Cortex of kidney (tissue), 1 donor: ENCODE measurements around the gene MAP4K3.
"Not testable (repeated sequence)": the region's sequence is repeated elsewhere in the genome, so short reads cannot be mapped to it uniquely, and the experiment has no call there.

Source experiments
- DNase-seq: peaks from one replicate; lab custom pipeline; 2025; lab: John Stamatoyannopoulos, UW

Gene MAP4K3

DNA sequence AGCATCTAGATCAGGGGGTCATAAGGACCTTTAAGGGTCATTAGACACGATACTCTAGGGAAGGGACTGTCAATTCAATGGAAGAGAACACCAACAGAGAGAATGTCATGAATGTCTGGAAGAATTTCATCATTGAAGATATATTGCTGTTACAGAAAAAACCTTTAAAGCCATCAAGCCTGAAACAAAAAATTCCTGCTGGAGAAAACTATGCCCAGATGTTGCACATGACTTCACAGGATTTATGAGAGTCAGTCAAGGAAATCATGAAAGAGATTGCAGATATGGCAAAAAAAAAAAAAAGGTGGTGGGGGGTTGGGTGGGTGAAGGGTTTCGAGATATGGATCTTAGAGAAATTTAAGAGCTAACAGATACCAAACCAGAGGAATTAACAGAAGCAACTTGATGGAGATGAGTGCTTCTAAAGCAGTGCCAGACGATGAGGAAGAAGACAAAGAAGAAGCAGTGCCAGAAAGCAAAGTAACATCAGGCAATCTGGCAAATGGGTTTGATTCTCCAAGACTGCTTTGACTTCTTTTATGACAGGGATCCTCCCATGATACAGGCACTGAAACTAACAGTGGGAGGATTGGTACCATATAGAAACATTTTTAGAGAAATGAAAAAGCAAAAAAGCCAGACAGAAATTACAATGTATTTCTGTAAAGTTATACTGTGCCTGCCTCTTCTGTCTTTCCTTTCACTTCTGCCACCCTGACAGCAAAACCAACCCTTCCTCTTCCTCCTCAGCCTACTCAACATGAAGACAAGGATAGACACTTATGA is 28.5 kb downstream of the MAP4K3 start:
- DNase-seq: no peak

DNA sequence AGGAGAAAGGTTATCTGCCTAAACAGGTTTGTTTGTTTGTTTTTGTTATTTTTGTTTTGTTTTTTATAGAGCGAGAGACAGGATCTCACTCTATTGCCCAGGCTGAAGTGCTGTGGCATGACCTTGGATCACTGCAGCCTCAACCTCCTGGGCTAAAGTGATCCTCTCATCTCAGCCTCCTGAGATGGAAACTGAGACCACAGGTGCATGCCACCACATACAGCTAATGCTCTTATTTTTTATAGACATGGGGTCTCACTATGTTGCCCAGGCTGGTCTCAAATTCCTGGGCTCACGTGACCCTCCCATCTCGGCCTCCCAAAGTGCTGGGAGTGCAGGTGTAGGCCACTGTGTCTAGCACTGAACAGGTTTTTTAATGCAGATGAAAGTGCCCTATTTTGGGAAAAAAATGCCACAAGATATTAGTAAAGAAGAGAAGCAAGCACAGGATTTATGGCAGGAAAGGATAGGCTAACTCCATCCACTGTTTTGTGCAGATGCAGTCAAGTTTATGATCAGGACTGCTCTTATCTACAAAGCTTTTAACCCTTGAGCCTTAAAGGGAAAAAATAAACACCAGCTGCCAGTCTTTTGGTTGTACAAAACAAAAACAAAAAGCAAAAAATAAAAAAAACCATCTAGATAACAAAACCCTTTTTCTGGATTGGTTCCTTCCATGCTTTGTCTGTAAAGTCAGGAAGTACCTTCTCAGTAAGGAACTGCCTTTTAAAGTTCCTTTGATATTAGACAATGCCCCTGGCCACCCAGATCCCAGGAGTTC is 29.4 kb downstream of the MAP4K3 start:
- DNase-seq: no peak

DNA sequence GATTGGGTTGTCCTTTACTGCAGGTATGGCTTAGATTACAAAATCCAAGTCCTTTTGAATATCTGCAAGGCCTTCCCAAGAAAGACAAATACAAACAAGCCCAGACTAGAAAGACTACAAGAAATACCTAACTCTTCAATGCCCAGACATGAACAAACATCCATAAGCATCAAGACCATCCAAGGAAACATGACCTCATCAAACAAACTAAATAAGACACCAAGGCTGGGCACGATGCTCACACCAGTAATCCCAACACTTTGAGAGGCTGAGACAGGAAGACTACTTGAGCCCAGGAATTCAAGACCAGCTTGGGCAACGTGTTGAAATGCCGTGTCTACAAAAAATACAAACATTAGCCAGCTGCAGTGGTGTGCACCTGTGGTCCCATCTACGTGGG is 31.7 kb downstream of the MAP4K3 start:
- no peak for DNase-seq

DNA sequence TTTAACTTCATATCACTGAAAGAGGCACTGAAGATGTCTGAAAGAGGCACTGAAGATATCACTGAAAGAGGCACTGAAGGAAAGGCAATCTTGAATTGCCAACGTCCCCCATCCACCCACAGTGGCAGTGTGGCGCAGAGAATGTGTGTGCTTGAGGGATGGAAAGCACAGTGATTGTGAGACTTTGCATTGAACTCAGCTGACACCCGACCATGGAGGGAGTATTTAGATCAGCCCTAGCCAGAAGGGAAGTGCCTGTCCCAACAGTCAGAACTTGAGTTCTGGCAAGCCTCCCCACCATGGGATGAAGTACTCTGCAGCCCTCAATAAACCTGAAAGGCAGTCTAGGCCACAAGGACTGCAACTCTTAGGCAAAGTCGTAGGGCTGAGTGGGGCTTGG is 33.8 kb downstream of the MAP4K3 start:
- DNase-seq: no peak

DNA sequence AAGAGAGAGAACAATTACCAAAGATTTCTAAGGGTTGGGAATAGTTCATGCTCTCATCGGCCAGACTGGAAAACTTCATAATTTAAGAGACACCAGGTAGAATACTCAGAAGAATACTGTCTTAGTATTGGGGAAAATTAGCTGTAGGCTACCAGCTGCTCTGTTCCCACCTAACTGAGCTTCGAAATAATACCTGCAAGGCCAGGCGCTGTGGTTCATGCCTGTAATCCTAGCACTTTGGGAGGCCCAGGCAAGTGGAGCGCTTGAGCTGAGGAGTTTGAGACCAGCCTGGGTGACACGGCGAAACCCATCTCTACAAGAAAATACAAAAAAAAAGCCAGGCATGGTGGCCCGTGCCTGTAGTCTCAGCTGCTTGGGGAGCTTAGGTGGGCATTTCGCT is 35.8 kb downstream of the MAP4K3 start:
- no peak for DNase-seq

DNA sequence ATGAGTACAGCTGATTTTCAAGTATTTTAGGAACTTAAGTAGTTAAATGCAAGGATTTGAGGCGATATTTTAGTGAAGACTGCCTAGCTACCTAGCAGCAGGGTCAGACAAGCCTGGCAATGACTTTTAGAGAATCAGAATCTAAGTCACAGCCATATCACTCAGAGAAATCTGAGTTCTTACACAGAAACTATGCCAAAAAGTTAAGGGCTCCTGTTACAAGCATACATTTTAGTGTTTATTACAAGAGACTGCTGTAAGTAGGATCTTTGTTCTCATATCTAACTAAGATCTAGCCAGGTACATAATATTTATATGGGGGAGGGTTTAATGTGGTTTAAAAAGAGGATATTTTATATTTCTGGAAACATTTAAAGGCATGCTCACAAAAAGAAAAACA is 37.5 kb downstream of the MAP4K3 start:
- no peak for DNase-seq

DNA sequence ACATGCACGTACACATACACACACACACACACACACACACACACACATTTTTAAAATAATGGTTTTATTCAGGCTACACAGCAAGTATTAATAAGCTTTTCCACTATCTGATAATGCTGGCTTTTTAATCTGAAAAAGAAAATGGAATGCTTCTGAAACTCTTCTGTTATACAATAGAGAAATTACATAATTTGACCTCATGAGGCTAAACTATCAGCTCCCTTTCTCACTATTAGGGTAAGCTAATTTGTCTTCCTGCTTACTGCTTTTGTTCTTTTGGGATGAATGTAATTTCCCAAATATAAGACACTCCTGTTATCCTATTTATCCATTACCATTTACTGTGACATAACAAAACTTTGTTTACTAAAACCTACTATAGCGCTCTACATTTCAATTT is 41.8 kb downstream of the MAP4K3 start:
- DNase-seq: no peak

DNA sequence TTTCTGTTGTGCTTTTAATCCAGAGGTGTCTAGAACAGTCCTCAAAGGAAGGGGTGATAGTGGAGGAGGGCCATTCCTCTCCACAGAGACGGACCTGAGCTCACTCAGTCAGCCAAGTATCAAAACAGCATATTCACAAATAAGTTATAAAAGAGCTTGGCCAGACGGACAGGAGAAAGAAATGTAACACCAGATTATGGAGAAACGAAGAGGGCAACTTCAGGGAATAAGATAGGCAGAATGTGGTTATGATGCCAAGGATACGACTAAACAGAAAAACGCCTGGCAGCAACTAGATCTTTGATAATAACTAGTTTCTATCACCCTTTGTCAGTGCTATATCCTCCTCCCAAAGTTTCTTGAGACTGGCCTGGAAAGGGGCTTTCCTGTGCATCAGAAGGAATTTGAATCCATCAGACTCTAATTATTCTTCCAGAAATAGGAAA is 42.5 kb downstream of the MAP4K3 start:
- no peak for DNase-seq

DNA sequence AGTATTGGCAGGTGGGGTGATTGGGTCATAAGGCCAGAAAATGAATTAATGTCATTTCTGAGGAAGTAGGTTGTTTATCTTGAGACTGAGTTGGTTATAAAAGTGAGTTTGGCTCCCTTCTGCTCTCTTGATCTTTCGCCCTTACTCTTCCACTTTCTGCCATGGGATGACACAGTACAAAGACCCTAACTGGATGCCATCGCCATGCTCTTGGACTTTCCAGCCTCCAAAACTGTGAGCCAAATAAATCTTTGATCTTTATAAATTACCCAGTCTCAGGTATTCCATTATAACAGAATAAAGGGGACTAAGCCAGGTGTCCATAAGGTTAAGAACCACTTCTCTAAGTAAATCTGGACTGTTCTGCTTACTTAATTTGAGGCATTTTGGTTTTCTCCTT is 44.4 kb downstream of the MAP4K3 start:
- no peak for DNase-seq

- no peak for DNase-seq
Measured at GRCh38 chr2:39390216-39390615, 46.9 kb downstream of the MAP4K3 start.

GRCh38 chr2:39386064-39386463 is 51.0 kb downstream of the MAP4K3 start:
- DNase-seq: no peak

GRCh38 chr2:39385172-39385571 is 51.9 kb downstream of the MAP4K3 start:
- no peak for DNase-seq

- not testable (repeated sequence) for DNase-seq
Measured at GRCh38 chr2:39384071-39384470, 53.0 kb downstream of the MAP4K3 start.

DNA sequence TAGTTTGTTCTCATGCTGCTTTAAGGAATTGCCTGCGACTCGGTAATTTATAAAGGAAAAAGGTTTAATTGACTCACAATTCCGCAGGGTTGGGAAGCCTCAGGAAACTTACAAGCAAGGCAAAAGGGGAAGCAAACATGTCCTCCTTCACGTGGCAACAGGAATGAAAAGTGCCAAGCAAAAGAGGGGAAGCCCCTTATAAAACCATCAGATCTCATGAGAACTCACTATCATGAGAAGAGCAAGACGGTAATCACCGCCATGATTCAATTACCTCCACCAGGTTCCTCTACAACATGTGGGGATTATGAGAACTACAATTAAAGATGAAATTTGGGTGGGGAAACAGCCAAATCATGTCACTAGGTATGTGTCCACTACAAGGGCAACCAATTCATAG is 53.9 kb downstream of the MAP4K3 start:
- no peak for DNase-seq

DNA sequence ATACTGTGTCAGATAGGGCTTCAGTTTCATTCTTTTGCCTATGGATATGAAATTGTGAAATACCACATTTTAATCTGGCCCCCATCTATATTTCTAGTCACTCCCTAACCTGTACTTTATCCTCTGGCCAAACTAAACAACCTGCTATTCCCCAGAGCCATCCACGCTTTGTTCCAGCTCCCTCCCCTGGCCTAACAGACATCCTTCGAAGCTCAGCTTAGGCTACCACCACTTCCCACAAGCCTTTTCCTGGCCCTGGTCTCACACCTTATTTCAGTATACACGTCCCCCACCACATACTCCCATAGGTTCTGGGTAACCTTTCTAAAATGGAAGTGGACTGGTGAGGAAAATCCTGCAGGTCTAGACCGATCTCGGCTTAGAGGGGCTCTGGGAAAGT is 55.4 kb downstream of the MAP4K3 start:
- DNase-seq: no peak

DNA sequence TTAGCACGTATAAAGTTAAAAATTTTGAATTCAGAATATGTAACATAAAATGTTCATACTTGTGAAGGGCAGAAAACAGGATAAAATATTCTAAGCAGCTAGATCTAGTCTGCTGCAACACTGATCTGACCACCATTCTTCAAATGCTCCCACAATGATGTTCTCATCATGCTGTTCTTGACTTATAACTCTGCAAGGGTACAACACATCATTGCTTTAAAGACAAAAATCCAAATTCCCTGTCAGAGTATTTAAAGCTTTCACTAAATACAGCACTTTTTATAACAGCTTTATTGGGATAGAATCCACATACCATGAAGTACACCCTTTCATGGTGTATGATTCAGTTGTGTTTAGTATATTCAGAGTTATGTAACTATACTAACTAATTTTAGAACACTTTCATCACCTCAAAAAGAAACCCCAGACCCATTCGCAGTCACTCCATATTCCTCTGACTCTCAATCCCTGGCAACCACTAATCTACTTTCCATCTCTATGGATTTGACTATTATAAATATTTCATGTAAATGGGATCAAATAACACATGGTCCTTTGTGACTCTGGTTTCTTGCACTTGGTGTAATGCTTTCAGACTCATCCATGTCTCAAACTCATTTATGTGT is 56.4 kb downstream of the MAP4K3 start:
- no peak for DNase-seq

DNA sequence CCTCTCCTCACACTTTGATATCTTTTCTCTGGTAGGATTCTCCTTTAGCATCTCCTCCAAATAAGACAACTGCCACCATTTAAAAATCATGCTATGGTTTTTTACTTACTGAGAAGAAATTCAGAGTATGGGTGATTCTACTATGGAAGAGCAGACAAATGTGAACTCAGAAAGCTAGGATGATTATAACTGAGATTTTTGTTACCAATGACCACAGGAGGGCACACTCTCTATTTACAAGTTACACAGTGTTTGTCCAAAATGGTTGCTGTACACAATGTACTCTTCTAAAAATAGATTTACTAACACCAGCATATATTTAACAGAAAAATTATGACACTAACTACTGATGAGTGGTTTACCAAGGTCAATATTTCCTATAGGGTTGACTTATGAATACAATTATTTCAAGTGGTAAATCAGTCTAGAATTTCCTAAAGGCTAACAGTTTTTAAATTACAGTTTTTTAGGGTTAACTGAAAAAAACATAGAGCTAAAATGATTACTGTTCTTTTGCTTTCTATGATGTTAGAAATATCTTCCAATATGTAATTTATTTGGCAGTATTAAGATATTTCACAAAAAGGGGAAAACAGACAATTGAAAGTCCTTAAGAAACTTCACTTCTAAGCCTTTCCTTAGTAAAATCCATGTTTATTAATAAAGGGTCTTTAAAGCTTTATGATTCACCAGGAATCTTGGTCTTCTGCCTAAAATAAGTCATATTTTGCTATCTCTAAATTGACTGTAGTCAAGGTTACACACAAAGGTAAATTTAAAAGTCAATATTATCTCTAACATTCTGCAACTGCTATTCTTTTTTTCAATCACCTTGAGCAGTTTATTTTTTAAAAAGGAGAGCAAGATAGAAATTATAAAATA is 57.2 kb downstream of the MAP4K3 start:
- DNase-seq: no peak

DNA sequence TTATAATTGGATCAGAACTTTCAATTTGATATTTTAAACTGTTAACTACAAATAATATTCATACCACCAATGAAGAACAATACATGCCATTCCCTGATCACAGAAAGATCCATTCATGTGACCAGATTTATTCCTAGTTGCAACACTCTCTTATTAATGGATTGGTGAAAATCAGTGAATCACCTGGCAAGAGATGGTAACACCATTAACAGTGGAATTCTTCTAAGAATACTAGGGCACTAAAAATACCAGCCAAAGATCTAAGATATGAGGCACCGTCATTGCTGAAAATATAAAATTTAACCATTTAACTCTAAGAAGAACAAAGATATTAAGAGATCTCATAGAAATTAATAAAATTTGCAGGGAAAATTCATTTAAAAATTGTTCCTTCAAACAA is 58.1 kb downstream of the MAP4K3 start:
- DNase-seq: no peak

GRCh38 chr2:39377226-39377939 is 59.7 kb downstream of the MAP4K3 start:
- no peak for DNase-seq

- no peak for DNase-seq
Measured at GRCh38 chr2:39375917-39376316, 61.2 kb downstream of the MAP4K3 start.

- no peak for DNase-seq
Measured at GRCh38 chr2:39373181-39373802, 63.8 kb downstream of the MAP4K3 start.
